HG03139 (cell line): ENCODE results near the gene CACNA1G.

Source experiments
- ATAC-seq: cut with Tn5 transposase; IDR thresholded peaks from one replicate; pipeline ENCODE4 v1.9.1; 2021; ENCODE audit not compliant: unreplicated experiment

The CACNA1G gene

DNA sequence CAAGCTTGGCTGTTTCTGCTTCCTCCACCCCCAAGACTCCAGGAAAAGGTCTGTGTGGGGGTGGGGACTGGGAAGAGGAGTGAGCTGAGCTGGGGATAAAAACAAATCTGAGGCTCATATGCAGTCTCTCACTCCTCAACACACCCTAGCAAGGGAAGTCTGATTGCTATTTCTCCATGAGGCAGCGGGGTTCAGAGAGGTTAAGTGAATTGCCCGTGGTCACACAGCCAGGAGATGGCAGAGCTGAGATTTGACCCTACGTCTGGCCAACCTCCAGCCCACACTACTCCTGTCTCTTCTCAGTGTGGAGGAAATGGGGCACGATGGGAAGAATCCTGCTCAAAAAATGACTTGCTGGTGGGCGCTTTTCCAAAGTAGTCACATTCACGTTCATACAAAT, 69.4 kb downstream of the CACNA1G start:
- ATAC-seq, result no peak

DNA sequence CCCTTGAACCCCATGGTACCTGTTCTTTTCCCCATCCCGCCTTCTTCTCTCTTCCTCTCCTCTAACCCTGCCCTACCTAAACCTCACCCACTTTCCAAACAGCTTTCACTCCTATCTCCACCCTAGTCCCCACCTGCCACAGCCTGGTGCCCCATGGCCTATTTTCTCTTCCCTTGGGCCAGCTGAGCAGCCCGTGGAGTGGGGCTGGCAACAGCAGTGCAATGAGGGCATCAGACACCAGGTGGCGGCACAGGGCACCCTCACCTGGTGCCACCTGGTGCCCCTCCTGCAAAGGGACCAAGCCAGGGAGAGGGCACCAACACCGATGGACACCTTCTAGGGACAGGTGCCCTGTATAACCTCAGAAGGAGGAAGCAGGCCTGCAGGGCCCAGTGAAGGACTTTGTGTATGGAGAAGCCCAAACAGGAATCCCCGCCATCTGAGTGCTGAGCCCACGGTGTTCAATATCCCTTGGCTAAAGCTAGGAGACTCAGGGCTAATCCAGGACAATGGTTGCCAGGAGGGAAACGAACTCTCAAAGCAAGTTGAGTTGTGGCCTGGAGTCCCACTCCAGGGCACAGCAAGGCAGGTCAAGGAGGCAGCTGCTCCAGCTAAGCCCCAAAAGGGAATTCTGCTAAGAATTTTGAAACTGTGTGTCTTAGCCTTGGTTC, 70.1 kb downstream of the CACNA1G start:
- ATAC-seq, result no peak

DNA sequence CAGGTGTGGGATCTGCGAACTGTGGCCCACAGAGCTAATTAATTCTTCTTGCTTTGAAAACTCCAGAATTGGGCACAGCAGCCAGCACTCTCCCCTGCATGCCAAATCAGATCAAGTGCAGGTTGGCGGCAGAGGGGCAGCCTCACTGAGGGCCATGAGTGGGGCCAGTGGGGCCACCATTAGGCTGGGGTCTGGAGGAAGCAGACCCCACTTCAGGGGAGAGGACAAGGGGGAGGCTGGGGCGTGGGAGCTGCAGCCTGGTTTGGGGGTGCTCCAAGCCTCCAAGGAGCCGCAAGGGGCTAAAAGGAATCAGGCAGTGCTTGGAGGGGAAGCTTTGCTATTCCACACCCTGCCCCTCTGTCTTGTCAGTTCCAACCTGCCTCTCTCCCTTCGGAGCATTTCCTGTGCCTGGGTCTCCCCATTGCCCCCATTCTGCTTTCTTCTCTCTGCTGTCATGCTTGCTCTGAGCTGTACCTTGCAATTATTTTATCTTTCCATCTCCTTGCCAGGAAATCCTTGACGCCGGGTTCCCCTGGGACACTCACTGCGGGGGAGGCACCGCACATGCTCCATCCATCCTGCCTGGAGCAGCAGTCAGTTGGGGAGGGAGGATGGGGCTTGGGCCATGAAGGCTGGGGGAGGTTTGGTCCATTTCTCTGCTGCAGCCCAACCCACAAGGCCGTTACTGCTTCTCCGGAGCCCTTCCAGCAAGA, 70.8 kb downstream of the CACNA1G start:
- ATAC-seq, result no peak

DNA sequence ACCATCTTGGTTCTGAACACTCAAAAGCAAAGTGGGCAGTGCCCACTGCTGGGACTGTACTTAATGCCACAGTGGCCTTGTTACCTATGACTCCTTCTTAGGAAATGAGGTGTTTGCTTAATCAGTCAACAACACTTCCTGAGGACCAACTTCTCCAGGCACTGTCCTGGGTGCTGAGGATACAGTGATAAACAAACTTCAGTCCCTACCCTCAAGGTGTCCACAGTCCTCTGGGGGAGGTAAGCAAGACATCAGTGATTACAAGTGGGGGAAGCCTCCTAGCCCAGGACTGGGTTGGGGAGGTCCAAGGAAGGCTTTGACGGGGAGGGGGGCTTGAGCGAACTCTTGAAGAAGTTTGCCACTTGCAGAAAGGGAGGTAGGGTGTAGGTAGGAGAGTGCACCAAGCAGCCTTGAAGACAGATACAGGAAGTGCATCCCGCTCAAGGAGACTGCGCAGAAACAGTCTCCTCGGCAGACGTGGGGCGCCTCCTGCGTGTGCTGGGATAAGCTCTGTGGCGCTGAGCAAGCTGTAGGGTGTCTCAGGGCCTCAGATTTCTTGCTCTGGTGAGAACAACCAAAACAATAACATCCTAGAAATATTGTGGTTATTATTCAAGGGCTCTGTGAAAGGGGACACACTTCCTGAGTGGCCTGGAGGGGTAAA, 71.5 kb downstream of the CACNA1G start:
- no peak for ATAC-seq

DNA sequence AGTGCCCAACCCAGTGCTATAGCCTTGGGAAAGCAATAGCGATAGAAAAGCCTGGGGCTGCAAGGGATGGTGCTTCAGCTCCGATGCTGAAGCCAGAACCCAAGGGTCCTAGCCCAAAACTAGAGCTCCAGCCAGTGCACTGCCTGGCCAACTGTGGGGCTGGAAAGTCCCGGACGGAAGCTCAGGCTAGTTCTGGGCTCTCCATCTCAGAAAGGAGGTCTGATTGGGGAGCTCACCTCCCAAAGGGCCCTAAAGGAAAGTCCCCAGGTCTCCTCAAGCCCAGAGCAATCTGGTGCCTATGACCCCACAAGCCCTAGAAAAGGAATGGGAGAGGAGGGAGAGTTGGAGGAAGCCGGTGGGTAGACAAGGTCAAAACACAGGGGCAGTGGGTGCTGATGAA, 72.1 kb downstream of the CACNA1G start:
- no peak for ATAC-seq

DNA sequence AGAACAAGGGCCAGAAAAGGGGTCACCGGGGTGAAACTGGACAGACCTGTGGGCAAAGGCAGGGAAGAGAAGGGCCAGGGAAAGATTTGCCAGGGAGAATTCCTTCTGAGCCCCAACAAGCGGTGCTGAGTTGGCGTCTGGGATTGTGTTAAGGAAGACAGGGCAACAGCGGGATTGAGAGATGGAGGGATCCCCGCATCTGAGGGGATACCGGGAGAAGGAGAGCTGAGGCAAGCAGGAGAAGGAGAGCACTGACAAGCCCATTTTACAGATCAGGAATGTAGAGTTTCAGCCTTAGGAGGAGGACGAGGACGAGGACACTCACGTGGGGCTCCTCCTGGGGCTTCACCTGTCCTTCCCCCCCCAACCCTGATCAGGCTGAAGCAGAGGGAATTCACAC, 73.2 kb downstream of the CACNA1G start:
- ATAC-seq, result no peak

DNA sequence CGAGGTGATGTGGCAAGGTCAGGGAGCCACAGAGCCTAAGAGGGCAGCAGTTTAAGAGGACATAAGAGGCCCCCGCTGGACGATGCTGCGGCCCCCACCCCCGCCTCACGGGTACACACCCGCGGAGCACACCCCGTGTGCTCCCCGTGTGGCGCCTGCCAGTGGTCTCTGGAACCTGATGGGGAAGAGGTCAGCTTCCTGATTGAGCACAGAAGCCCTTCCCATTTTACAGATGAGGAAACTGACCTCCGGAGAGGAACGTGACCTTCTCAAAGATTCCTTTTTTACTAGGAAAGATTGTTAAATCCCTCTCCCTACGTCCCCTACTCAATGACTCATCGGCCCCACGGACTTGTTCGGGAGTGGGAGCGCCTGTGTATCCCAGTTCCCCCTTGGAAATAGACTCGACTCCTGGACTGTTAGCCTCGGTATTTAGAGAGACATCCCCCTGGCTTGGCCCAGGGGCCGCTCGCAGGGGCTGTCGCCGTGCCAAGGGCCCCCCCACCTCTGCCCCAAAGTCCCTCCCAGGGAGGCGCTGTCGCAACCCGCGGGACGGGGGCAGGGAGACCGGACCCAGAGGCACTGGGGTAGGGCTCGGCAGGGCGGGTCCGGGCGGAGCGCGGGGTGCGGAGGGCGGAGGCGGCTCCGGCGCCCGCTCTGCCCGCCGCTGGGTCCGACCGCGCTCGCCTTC, 73.9 kb downstream of the CACNA1G start, which contains the start of gene ABCC3:
TSS of gene ABCC3 (plus strand) at position 658 of the 691 bp plus-strand sequence. CDS start 56 bp downstream, outside the sequence.
- no peak for ATAC-seq

DNA sequence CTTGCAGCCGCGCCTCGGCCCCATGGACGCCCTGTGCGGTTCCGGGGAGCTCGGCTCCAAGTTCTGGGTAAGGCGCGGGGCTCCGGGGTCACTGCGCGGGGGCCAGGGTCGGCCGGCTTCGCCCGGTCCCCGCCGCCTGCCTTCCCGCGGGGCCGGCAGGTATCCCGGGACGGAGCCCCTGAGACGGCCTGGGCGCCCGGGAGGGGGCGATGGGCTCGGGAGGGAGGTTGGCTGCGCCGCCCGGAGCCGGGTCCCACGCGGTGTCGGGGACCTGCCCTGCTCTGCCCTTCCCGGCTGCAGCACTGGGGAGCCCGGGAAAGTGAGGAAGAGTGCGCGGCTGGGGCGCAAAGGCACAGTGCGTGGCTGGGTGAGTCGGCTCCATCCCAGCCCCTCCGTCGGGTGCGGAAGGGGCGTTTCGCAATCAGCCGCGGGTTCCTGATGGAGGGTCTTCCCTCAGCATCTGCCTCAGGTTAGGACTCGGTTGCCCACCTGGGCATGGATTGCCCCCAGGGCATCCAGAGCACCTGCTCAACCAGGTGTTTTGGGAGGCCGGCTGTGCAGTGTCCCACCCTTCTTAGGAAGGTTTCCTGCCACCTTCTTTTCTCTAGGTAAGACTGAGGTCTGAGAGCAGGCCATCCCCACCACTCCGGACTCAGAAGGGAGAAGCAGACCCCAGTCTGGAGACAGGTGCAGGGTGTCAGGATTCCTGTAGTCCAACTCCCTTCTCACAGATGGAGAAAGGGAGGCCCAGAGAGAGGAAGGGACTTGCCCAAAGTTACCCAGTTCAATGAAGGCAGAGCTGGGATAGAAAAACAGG, 74.6 kb downstream of the CACNA1G start:
- no peak for ATAC-seq

DNA sequence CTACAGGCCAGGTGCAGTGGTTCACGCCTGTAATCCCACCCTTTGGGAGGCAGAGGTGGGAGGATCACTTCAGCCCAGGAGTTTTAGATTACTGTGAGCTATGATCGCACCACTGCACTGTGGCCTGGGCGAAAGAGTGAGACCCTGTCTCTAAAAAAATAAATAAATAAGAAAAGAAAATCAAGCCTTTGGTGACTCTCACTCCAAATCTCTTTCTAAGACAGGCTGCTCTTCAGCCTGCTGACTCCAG, 75.1 kb downstream of the CACNA1G start:
- ATAC-seq, result no peak

DNA sequence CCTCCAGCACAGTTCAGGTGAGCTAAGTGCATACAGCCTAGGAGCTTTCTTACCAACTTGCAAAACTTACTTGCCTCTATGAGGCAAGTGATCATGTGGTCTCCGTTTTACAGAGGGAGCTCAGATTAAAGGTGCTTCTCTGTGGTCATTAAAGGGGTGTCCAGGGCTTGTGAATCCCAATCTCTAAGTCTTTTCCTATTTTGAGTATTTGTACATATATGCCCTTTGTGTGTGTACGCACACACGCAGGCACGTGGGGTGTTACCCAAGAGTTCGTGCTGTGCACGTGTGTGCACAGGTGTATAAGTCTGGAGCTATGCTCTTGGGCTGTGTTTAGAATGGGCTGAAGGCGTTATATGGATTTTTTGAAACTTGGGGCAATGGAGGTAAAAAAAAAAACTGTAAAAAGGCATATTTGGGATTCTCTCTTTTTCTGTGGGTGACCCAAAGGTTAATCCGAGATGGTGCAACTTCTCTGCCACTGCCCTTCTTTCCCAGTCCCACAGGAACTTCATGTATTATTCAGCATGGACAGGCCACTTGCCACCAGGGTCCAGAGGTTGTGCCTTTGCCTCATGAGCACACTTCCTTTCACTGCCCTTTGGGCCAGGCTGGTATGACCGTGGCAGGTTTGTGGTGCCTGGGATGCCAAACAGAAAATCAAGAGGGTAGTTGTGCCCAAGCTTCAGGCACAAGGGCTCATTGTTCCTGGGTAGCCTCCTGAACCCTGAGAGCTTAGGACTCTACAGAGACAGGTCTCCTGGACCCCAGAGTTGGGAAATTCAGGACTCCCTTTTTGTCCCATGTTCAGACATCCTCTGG, 75.7 kb downstream of the CACNA1G start:
- no peak for ATAC-seq

DNA sequence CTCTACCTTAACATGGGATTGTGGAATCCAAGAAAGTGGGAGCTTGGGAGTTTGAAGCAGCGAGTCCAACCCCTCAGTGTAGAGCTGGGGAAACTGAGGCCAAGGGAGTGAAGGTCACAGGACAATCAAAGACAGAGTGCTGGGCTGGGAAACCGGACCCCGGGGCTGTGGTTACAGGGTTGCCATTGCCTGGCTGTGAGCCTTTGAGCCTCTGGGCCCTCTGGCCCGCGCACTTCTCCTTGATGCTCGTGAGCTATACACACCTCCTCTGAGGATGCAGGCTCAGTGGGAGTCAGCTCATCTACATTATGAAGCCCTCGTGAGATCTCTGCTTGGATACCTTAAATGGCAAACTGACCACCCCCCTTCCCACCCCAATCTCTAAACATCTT, 76.3 kb downstream of the CACNA1G start:
- ATAC-seq, result no peak

DNA sequence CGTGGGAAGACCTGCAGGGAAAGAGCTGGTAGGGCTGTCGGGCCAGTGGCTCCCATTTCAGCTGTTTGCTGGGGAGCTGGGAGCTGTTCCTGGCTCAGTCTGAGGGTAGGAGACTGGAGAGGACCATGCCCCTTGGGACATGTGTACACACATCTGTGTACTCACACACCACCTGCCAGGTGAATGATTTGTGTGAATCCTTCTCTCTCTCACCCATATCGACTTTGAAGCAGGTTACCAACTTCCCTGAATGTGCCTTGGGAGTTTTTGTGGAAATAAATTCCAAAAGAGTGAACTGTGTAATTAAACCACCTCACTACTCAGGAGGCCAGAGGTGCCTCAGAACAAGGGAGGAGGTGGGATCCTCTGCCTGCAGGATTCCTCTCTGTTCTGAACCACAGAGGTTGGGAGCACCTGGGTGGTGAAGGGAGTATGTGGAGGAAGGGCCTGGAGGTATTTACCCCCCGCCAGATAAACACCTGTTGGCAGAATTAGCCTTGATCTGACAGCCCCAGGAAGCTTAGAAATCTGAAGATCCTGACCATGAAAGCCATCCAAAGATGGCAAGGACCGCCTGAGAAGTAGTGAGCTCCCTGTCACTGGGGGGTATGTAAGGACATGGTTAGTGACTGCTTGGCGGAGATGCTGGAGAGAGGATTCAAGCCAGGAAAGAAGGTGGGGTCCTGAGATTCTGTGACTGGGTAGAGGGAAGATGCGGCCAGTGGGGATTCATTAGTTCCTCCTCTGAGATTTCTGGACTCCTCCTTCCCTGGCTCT, 77.5 kb downstream of the CACNA1G start:
- no peak for ATAC-seq

DNA sequence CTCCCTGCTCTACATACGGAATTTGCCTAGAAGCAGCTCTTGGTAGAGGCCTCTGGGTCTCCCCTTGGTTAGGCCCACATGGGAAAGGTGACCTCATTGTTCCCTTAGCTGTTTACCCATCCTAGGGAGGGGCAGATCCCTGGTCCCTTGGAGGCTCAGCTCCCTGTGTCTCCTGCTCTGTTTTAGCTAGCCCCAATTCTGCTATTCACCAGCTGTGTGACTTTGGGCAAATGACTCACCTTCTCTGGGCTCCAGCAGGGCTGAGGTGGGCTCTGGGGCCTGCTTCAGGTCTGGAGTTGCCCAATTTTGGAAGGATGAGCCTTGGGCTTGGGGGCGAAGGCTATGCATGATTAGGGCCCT, 78.1 kb downstream of the CACNA1G start:
- ATAC-seq, result no peak

DNA sequence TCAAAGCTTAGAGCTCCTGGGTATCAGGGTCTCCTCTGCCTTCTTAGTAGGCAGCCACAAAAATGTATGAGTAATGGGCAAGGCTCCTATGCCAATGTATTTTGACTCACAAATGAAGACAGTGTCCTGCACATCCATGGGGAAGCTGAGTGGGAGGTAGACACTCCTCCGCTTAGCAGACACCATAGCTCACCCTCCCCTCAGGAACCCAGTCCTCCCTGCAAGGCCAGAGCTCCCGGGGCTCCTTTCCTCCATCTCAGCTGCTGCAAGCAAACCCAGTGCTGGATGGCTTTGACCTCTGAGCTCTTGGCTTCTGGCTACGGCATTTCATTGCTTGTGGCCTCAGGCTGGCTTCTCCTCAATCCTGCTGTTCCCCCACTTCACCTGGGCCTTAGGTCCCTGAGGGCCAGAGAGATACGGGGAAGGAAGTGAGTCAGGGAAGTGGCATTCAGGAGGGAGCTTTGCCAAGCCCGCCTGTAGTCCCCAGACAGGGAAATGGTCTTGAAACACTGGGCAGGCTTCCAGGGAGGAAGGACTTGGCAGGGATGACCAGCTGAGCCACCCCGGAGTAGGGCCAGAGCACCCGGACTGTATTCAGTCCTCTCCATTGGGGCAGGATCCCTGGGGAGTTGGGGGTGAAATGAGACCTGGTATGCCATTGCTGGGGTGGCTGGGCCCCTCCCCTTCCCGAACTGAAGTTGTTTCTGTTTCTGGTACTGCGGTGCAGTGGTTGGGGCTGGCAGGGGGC, 78.6 kb downstream of the CACNA1G start:
- no peak for ATAC-seq

DNA sequence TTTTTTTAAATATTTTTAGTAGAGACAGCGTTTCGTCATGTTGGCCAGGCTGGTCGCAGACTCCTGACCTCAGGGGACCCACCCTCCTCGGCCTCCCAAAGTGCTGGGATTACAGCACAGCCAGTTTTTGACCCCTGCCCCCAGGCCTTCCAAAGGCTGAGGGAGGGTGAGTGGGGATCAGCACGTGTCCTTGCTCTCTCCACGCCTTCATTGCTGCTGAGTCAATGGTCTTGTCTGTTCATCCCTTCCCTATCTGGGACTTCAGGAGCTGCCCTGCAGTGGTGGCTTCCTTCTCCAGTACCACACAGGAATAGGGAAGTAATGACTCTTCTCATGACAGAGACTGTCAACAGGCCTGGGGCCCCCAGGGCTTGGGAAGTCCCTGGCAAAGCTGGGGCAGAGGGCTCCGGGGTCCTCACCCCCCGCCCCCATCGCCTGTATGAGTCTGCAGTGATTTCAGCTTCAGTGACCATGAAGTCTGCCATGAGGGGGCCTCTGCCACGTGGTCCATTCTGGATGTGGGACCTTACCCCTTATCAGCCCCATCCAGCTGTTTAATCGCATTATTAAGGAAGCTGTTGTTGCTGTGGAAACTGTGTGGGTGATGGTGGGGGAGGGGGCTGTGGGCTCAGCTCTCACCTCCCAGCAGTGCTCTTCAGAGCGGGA, 80.3 kb downstream of the CACNA1G start:
- no peak for ATAC-seq

DNA sequence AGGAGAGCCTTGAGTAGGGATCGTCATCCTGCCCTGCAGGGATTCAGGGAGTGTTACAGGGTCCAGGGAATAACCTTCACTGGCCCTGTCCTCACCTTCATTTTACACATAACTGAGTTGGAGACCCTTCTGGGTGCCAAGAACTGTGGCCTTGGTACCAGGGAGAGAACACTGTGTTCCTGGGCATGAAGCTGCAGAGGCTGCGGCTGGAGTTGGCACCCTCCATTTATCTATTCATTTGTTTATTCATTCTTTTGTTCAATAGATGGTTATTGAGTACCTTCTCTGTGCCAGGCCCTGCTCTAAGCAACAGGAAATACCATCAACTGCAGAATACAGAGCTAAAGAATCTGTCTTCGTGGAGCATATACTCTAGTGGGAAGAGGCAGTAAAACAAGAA, 80.8 kb downstream of the CACNA1G start:
- no peak for ATAC-seq

DNA sequence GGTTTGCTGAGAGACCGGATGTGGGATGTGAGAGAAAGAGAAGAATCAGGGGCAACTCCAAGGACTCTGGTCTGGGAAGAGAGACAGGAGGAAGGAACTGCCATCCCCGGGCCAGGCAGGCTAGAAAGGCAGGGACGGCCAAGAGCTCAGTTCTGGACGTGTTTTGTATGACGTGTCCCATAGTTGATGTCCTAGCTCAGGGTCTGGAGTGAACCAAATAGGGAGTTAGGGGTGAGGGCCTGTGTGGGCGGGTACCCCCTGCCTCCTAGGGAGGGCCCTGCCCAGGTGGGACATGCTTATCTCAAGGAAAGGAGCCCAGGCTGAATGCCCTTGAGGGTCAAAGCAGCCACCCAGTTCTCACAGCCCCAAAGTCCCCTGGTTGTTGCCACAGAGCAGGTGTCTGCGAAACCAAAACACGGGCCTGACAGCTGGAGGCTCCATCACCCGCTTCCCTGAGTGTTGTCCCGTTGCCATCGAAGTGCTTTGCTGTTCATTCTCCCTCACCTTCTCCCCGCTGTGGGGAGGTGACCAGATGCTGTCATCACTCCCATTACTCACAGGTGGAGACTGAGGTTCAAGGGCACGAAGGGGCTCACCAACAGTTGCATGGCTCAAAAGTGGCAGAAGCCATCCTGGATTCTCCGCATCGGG, 81.7 kb downstream of the CACNA1G start:
- ATAC-seq, result no peak
